Measurements from ENCODE around the gene POLR2F. TPM values are rescaled to one million over a fixed set of nuclear protein-coding genes. Genes with fewer than 3 reads are reported as not detected.

POLR2F gene
- polyA plus RNA-seq, 1 of the 3 experiments (the other 2 are of a cell fraction) = 255 TPM

DNA sequence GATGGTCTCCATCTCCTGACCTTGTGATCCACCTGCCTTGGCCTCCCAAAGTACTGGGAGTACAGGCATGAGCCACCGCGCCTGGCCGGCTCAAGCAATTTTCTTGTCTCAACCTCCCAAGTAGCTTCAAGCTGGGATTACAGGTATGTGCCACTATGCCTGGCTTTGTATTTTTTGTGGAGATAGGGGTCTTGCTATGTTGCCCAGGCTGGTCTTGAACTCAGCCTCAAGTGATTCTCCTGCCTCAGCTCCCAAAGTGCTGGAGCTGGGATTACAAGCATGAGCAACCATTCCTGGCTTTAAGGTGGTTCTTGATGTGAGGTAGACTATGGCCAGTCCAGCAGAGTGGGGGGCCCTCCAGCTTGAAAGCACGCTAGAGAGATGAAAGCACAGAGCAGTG, 7.6 kb downstream of the POLR2F start:
- no peak overlapping the region for H3K9ac ChIP-seq
- no peaks in the 10 kb centered on the region for H3K9me3 ChIP-seq
- no peak overlapping the region for H2AFZ ChIP-seq (ENCODE audit: low read depth)
- ChIA-PET POLR2A (no interaction called here), CTCF (no interaction called here)
- no peaks in the 10 kb centered on the region for H3F3A ChIP-seq (replicated peaks; ENCODE audit: insufficient read depth)
- H3K27ac ChIP-seq (ENCODE audit: low read depth in 2 of 2, low read length in 1 of 2) = no peak overlapping the region
- H3K4me3 ChIP-seq (ENCODE audit: low read depth in 2 of 2, low read length in 1 of 2) = no peak overlapping the region
- H3K4me2 ChIP-seq = no peak overlapping the region
- no peaks in the 10 kb centered on the region for H3K4me1 ChIP-seq (ENCODE audit: control insufficient read depth in 1 of 2, insufficient read depth in 2 of 2, low read depth in 1 of 2, low read length in 1 of 2)
- no peaks in the 10 kb centered on the region for H3K9me2 ChIP-seq
- peaks cover 0 to 26% of the 10 kb centered on the region in 2 experiments for H3K36me3 ChIP-seq (replicated peaks in 1 of 2; ENCODE audit: control insufficient read depth in 1 of 2, insufficient read depth in 2 of 2, low read length in 1 of 2)
- TF ChIP-seq NFIC (IDR thresholded peaks at IDR 0.05; ENCODE audit: borderline replicate concordance) (no peak), TEAD4 (IDR thresholded peaks at IDR 0.05; ENCODE audit: borderline replicate concordance, insufficient read depth) (no peak), EP300 (IDR thresholded peaks at IDR 0.05; ENCODE audit: borderline replicate concordance in 1 of 2, low read depth in 1 of 2, low read length in 1 of 2) (no peak), POLR2AphosphoS5 (IDR thresholded peaks at IDR 0.05; ENCODE audit: low read depth, low read length) (no peak), SMC3 (IDR thresholded peaks at IDR 0.05; ENCODE audit: low read depth, low read length) (no peak), EZH2phosphoT487 (IDR thresholded peaks at IDR 0.05; ENCODE audit: borderline replicate concordance, low read depth) (no peak), RFX5 (IDR thresholded peaks at IDR 0.05; ENCODE audit: low read length) (no peak), RAD21 (IDR thresholded peaks at IDR 0.05; ENCODE audit: low read length) (no peak), TCF12 (IDR thresholded peaks at IDR 0.05) (no peak), NRF1 (IDR thresholded peaks at IDR 0.05; ENCODE audit: low read depth, low read length) (no peak), ELF1 (IDR thresholded peaks at IDR 0.05) (no peak), CHD2 (IDR thresholded peaks at IDR 0.05; ENCODE audit: low read length, partially characterized antibody) (no peak), FOSL2 (IDR thresholded peaks at IDR 0.05; ENCODE audit: borderline replicate concordance, low read depth) (no peak), YY1 (IDR thresholded peaks at IDR 0.05; ENCODE audit: low read depth) (no peak)
- H3K27me3 ChIP-seq (ENCODE audit: insufficient read depth) = no peaks in the 10 kb centered on the region
- DNase-seq = no peak
- H4K20me1 ChIP-seq (ENCODE audit: insufficient read depth) = no peaks in the 10 kb centered on the region
- WGBS (ENCODE audit: low lambda C conversion rate) = 97% methylated on average over 4 of the region's 4 CpGs
- 0 out of 2 replicates have a peak, but pooled peaks cover 2% of the 10 kb centered on the region for H3K79me2 ChIP-seq (ENCODE audit: insufficient read depth)

DNA sequence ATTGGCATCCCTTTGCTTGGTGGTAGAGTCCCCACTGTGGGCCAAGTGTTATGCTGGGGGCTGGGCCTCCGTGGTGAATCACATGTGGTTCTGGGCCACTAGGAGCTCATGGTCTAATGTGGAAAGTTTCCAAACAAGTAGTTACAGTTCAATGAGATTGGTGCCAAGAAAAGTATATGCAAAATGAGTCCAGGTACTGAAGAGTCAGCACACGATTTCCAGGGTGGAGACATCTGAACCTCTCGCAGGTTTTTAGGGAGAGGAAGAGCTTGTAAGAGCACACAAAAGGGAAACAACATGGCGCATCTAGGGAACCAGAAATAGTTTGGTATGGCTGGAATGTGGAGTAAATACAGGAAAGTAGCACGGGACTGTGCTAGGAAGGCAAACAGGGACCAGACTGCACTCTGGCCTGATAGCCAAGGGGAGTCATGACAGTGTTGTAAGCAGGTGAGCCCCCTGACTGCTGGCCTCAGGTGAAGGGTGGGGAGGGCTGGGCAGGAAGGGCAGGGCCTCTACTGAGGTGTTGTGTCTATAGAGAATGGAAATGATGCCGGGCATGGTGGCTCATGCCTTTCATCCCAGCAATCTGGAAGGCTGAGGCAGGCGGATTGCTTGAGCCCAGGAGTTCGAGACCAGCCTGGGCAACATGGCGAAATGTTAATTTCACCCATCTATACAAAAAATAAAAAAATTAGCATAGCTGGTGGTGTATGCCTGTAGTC, 12.6 kb downstream of the POLR2F start:
- Histone ChIP-seq H3K4me2 (no peak overlapping the region), H3K9me2 (no peaks in the 10 kb centered on the region), H2AFZ (ENCODE audit: low read depth) (no peak overlapping the region), H3K4me3 (ENCODE audit: low read depth in 2 of 2, low read length in 1 of 2) (no peak overlapping the region), H3K9me3 (no peaks in the 10 kb centered on the region), H3K36me3 (replicated peaks in 1 of 2; ENCODE audit: control insufficient read depth in 1 of 2, insufficient read depth in 2 of 2, low read length in 1 of 2) (peaks cover 0 to 20% of the 10 kb centered on the region in 2 experiments), H4K20me1 (ENCODE audit: insufficient read depth) (no peaks in the 10 kb centered on the region), H3K4me1 (ENCODE audit: control insufficient read depth in 1 of 2, insufficient read depth in 2 of 2, low read depth in 1 of 2, low read length in 1 of 2) (no peaks in the 10 kb centered on the region), H3K27me3 (ENCODE audit: insufficient read depth) (no peaks in the 10 kb centered on the region), H3F3A (replicated peaks; ENCODE audit: insufficient read depth) (no peaks in the 10 kb centered on the region), H3K79me2 (ENCODE audit: insufficient read depth) (no peaks in the 10 kb centered on the region), H3K27ac (ENCODE audit: low read depth in 2 of 2, low read length in 1 of 2) (no peak overlapping the region), H3K9ac (no peak overlapping the region)
- DNase-seq = no peak
- ChIA-PET CTCF (interaction anchor here (0.7 to 1.4 kb wide), 10 partner anchors 10 to 149 kb away, joined by 3 to 7 read pairs (median 4); partner anchors contain the start of genes C22orf23, MICALL1 and POLR2F), POLR2A (no interaction called here)
- WGBS (ENCODE audit: low lambda C conversion rate) = 92% methylated on average over 8 of the region's 9 CpGs
- TF ChIP-seq MEF2A (IDR thresholded peaks at IDR 0.05; ENCODE audit: borderline replicate concordance, low read depth) (no peak), RAD21 (IDR thresholded peaks at IDR 0.05; ENCODE audit: low read length) (no peak), ELF1 (IDR thresholded peaks at IDR 0.05) (no peak), EP300 (IDR thresholded peaks at IDR 0.05; ENCODE audit: borderline replicate concordance in 1 of 2, low read depth in 1 of 2, low read length in 1 of 2) (no peak), CHD2 (IDR thresholded peaks at IDR 0.05; ENCODE audit: low read length, partially characterized antibody) (no peak), RXRA (IDR thresholded peaks at IDR 0.05; ENCODE audit: borderline replicate concordance, low read depth) (no peak), TAF1 (IDR thresholded peaks at IDR 0.05; ENCODE audit: borderline replicate concordance, low read depth, low read length) (no peak)
- TF ChIP-seq, protein P1, sequence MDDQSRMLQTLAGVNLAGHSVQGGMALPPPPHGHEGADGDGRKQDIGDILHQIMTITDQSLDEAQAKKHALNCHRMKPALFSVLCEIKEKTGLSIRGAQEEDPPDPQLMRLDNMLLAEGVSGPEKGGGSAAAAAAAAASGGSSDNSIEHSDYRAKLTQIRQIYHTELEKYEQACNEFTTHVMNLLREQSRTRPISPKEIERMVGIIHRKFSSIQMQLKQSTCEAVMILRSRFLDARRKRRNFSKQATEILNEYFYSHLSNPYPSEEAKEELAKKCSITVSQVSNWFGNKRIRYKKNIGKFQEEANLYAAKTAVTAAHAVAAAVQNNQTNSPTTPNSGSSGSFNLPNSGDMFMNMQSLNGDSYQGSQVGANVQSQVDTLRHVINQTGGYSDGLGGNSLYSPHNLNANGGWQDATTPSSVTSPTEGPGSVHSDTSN (IDR thresholded peaks at IDR 0.05) = no peak
- TF ChIP-seq, protein P2, sequence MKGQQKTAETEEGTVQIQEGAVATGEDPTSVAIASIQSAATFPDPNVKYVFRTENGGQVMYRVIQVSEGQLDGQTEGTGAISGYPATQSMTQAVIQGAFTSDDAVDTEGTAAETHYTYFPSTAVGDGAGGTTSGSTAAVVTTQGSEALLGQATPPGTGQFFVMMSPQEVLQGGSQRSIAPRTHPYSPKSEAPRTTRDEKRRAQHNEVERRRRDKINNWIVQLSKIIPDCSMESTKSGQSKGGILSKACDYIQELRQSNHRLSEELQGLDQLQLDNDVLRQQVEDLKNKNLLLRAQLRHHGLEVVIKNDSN (IDR thresholded peaks at IDR 0.05; ENCODE audit: borderline replicate concordance, low read depth) = no peak
- TF ChIP-seq, protein P3, sequence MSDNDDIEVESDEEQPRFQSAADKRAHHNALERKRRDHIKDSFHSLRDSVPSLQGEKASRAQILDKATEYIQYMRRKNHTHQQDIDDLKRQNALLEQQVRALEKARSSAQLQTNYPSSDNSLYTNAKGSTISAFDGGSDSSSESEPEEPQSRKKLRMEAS (IDR thresholded peaks at IDR 0.05; ENCODE audit: low read depth) = no peak
- TF ChIP-seq, protein P4, sequence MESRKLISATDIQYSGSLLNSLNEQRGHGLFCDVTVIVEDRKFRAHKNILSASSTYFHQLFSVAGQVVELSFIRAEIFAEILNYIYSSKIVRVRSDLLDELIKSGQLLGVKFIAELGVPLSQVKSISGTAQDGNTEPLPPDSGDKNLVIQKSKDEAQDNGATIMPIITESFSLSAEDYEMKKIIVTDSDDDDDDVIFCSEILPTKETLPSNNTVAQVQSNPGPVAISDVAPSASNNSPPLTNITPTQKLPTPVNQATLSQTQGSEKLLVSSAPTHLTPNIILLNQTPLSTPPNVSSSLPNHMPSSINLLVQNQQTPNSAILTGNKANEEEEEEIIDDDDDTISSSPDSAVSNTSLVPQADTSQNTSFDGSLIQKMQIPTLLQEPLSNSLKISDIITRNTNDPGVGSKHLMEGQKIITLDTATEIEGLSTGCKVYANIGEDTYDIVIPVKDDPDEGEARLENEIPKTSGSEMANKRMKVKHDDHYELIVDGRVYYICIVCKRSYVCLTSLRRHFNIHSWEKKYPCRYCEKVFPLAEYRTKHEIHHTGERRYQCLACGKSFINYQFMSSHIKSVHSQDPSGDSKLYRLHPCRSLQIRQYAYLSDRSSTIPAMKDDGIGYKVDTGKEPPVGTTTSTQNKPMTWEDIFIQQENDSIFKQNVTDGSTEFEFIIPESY (IDR thresholded peaks at IDR 0.05; ENCODE audit: borderline replicate concordance, low read depth) = no peak
- TF ChIP-seq, protein P5, sequence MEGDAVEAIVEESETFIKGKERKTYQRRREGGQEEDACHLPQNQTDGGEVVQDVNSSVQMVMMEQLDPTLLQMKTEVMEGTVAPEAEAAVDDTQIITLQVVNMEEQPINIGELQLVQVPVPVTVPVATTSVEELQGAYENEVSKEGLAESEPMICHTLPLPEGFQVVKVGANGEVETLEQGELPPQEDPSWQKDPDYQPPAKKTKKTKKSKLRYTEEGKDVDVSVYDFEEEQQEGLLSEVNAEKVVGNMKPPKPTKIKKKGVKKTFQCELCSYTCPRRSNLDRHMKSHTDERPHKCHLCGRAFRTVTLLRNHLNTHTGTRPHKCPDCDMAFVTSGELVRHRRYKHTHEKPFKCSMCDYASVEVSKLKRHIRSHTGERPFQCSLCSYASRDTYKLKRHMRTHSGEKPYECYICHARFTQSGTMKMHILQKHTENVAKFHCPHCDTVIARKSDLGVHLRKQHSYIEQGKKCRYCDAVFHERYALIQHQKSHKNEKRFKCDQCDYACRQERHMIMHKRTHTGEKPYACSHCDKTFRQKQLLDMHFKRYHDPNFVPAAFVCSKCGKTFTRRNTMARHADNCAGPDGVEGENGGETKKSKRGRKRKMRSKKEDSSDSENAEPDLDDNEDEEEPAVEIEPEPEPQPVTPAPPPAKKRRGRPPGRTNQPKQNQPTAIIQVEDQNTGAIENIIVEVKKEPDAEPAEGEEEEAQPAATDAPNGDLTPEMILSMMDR (IDR thresholded peaks at IDR 0.05) = no peak
